Activated CD4-positive, alpha-beta T cell treated with anti-CD3 and anti-CD28 coated beads for 36 hours (primary cell): ENCODE measurements around the gene CLEC4F. TPM values are rescaled to one million over a fixed set of nuclear protein-coding genes. Genes with fewer than 3 reads are reported as not detected.

Source experiments
- ATAC-seq: fragments of 200-7000 bp; cut with Tn5 transposase; one replicate; pipeline ENCODE4 v1.10.0; 2021; ENCODE audit warnings: mild to moderate bottlenecking, moderate library complexity
- CTCF ChIA-PET: fragments of 350-600 bp; sonication (Branson Sonifier 250); formaldehyde crosslinking; loops from one replicate; lab custom pipeline; 2021; ENCODE audit warnings: antibody characterized with exemption; lab: Charles Lee
- POLR2A ChIA-PET: fragments of 350-600 bp; sonication (Branson Sonifier 250); formaldehyde crosslinking; loops from one replicate; lab custom pipeline; 2021; ENCODE audit warnings: antibody characterized with exemption, inconsistent platforms; lab: Charles Lee
- DNase-seq: peaks from one replicate; pipeline ENCODE4 v3.0.0-alpha.2; 2020
- H3K27ac Mint-ChIP-seq: one replicate; pipeline ENCODE4 v1.8.0; 2021; ENCODE audit warnings: mixed read lengths
- H3K27me3 Mint-ChIP-seq: one replicate; pipeline ENCODE4 v1.8.0; 2021; ENCODE audit warnings: mixed read lengths
- H3K36me3 Mint-ChIP-seq: one replicate; pipeline ENCODE4 v1.8.0; 2021; ENCODE audit warnings: low read depth, mixed read lengths
- H3K4me1 Mint-ChIP-seq: one replicate; pipeline ENCODE4 v1.8.0; 2021; ENCODE audit warnings: mixed read lengths
- H3K4me3 Mint-ChIP-seq: one replicate; pipeline ENCODE4 v1.8.0; 2021; ENCODE audit warnings: mild to moderate bottlenecking, moderate library complexity, mixed read lengths
- H3K9me3 Mint-ChIP-seq: one replicate; pipeline ENCODE4 v1.8.0; 2021; ENCODE audit warnings: low read depth, mixed read lengths
- intact Hi-C, 2 experiments: fragments of 100-400 bp; cut with DNase I in 1 of 2; cut with micrococcal nuclease in 1 of 2; formaldehyde crosslinking; loops; one replicate each; pipeline versions ENCODE4 v1.14.2 to v1.15.1; 2022 to 2024; cut with DNase I, micrococcal nuclease
- total RNA-seq, 2 experiments: library from RNA; stranded (reverse); gene quantifications; one replicate each; pipeline ENCODE4 v1.2.3, GENCODE V29; 2021

The CLEC4F gene
- total RNA-seq, 2 experiments from 2014 or later = not detected

GRCh38 chr2:70826696-70827350 is 6.4 kb upstream of the CLEC4F start:
- DNase-seq = peak; percentile 24
- peak overlapping the region; percentile 1 for H3K4me3 Mint-ChIP-seq
- H3K4me1 Mint-ChIP-seq = peaks cover 22% of the 10 kb centered on the region
- ATAC-seq = peak; percentile 72
- CTCF ChIA-PET = interaction anchor here (0.9 to 1.6 kb wide), 10 partner anchors 10 to 122 kb away, joined by 3 to 5 read pairs (median 4); no protein-coding TSS in a partner anchor
- H3K36me3 Mint-ChIP-seq = no peaks in the 10 kb centered on the region
- peak overlapping the region; percentile 88 for H3K27ac Mint-ChIP-seq
- no peaks in the 10 kb centered on the region for H3K9me3 Mint-ChIP-seq
- H3K27me3 Mint-ChIP-seq = no peaks in the 10 kb centered on the region
- intact Hi-C loops = no loop called here
- POLR2A ChIA-PET = no interaction called here

- H3K36me3 Mint-ChIP-seq = no peaks in the 10 kb centered on the region
- POLR2A ChIA-PET = no interaction called here
- no peak for ATAC-seq
- H3K9me3 Mint-ChIP-seq = no peaks in the 10 kb centered on the region
- intact Hi-C loops = no loop called here
- H3K4me1 Mint-ChIP-seq = peaks cover 19% of the 10 kb centered on the region
- no peak for DNase-seq
- H3K27me3 Mint-ChIP-seq = peaks cover 5% of the 10 kb centered on the region
- H3K4me3 Mint-ChIP-seq = no peak overlapping the region
- CTCF ChIA-PET = no interaction called here
- H3K27ac Mint-ChIP-seq = no peak overlapping the region
Observed at GRCh38 chr2:70823249-70823648, 2.9 kb upstream of the CLEC4F start.

- ChIA-PET POLR2A (no interaction called here), CTCF (no interaction called here)
Observed at GRCh38 chr2:70822843-70823242, 2.4 kb upstream of the CLEC4F start.

GRCh38 chr2:70817284-70817954 is 3.0 kb downstream of the CLEC4F start:
- POLR2A ChIA-PET = no interaction called here
- peak; percentile 71 for ATAC-seq
- H3K36me3 Mint-ChIP-seq = no peaks in the 10 kb centered on the region
- CTCF ChIA-PET = interaction anchor here (0.8 to 2.3 kb wide), 4 partner anchors 9 to 157 kb away, joined by 3 to 5 read pairs (median 4); no protein-coding TSS in a partner anchor
- DNase-seq = no peak
- no peak overlapping the region for H3K27ac Mint-ChIP-seq
- peaks cover 16% of the 10 kb centered on the region for H3K27me3 Mint-ChIP-seq
- H3K9me3 Mint-ChIP-seq = no peaks in the 10 kb centered on the region
- intact Hi-C loops = no loop called here
- H3K4me1 Mint-ChIP-seq = peaks cover 4% of the 10 kb centered on the region
- H3K4me3 Mint-ChIP-seq = no peak overlapping the region

More at GRCh38 chr2:70822843-70823242, 2.4 kb upstream of the CLEC4F start:
- H3K4me1 Mint-ChIP-seq = peaks cover 22% of the 10 kb centered on the region
- ATAC-seq (no peak), DNase-seq (no peak)
- no peaks in the 10 kb centered on the region for H3K9me3 Mint-ChIP-seq
- peak overlapping the region; percentile 53 for H3K27ac Mint-ChIP-seq
- H3K27me3 Mint-ChIP-seq = peaks cover 7% of the 10 kb centered on the region
- intact Hi-C loops = no loop called here
- no peaks in the 10 kb centered on the region for H3K36me3 Mint-ChIP-seq
- no peak overlapping the region for H3K4me3 Mint-ChIP-seq

GRCh38 chr2:70816726-70817125 is 3.7 kb downstream of the CLEC4F start:
- Mint-ChIP-seq H3K27ac (no peak overlapping the region), H3K4me3 (no peak overlapping the region), H3K27me3 (peaks cover 16% of the 10 kb centered on the region), H3K4me1 (peaks cover 4% of the 10 kb centered on the region), H3K9me3 (no peaks in the 10 kb centered on the region), H3K36me3 (no peaks in the 10 kb centered on the region)
- DNase-seq = no peak
- intact Hi-C loops = no loop called here
- CTCF ChIA-PET = interaction anchor here (0.8 to 2.3 kb wide), 4 partner anchors 10 to 157 kb away, joined by 3 to 5 read pairs (median 4); no protein-coding TSS in a partner anchor
- no peak for ATAC-seq
- POLR2A ChIA-PET = no interaction called here

- no peak for ATAC-seq
- Mint-ChIP-seq H3K27me3 (peaks cover 5% of the 10 kb centered on the region), H3K4me3 (no peak overlapping the region), H3K4me1 (no peaks in the 10 kb centered on the region), H3K36me3 (no peaks in the 10 kb centered on the region), H3K27ac (no peak overlapping the region), H3K9me3 (no peaks in the 10 kb centered on the region)
- DNase-seq = no peak
- CTCF ChIA-PET = interaction anchor here (1.2 to 1.7 kb wide), 2 partner anchors 10 to 43 kb away, joined by 3 to 4 read pairs; no protein-coding TSS in a partner anchor
- intact Hi-C loops = no loop called here
- POLR2A ChIA-PET = no interaction called here
Observed at GRCh38 chr2:70808983-70809958, 11.1 kb downstream of the CLEC4F start.

GRCh38 chr2:70807828-70808118 is 12.6 kb downstream of the CLEC4F start:
- peaks cover 5% of the 10 kb centered on the region for H3K27me3 Mint-ChIP-seq

GRCh38 chr2:70807102-70807827 is 13.1 kb downstream of the CLEC4F start:
- Mint-ChIP-seq H3K4me1 (no peaks in the 10 kb centered on the region), H3K4me3 (no peak overlapping the region), H3K27me3 (peaks cover 5% of the 10 kb centered on the region), H3K27ac (no peak overlapping the region), H3K36me3 (no peaks in the 10 kb centered on the region), H3K9me3 (no peaks in the 10 kb centered on the region)
- no peak for DNase-seq
- ChIA-PET POLR2A (no interaction called here), CTCF (interaction anchor here (0.7 to 1.1 kb wide), 3 partner anchors 10 to 37 kb away, joined by 3 read pairs; partner anchors contain the start of gene FIGLA)
- intact Hi-C loops = no loop called here
- ATAC-seq = no peak

More at GRCh38 chr2:70807828-70808118, 12.6 kb downstream of the CLEC4F start:
- H3K4me1 Mint-ChIP-seq = no peaks in the 10 kb centered on the region
- intact Hi-C loops = no loop called here
- DNase-seq (no peak), ATAC-seq (no peak)
- H3K27ac Mint-ChIP-seq = no peak overlapping the region
- H3K9me3 Mint-ChIP-seq = no peaks in the 10 kb centered on the region
- ChIA-PET CTCF (interaction anchor here (1.1 to 1.7 kb wide), 3 partner anchors 12 to 44 kb away, joined by 3 to 4 read pairs (median 3); partner anchors contain the start of gene FIGLA), POLR2A (no interaction called here)
- H3K36me3 Mint-ChIP-seq = no peaks in the 10 kb centered on the region
- no peak overlapping the region for H3K4me3 Mint-ChIP-seq

- Mint-ChIP-seq H3K27ac (no peak overlapping the region), H3K4me3 (no peak overlapping the region), H3K9me3 (no peaks in the 10 kb centered on the region), H3K36me3 (no peaks in the 10 kb centered on the region), H3K27me3 (peaks cover 5% of the 10 kb centered on the region), H3K4me1 (no peaks in the 10 kb centered on the region)
- ChIA-PET POLR2A (no interaction called here), CTCF (interaction anchor here (0.7 to 0.8 kb wide), 2 partner anchors 10 to 36 kb away, joined by 3 read pairs; no protein-coding TSS in a partner anchor)
- intact Hi-C loops = no loop called here
- ATAC-seq (no peak), DNase-seq (no peak)
Observed at GRCh38 chr2:70806620-70807019, 13.8 kb downstream of the CLEC4F start.

- Mint-ChIP-seq H3K36me3 (no peaks in the 10 kb centered on the region), H3K27ac (no peak overlapping the region), H3K27me3 (peaks cover 5% of the 10 kb centered on the region), H3K9me3 (no peaks in the 10 kb centered on the region), H3K4me1 (no peaks in the 10 kb centered on the region), H3K4me3 (no peak overlapping the region)
- POLR2A ChIA-PET = no interaction called here
- intact Hi-C loops = no loop called here
- CTCF ChIA-PET = interaction anchor here (0.8 kb wide), 1 partner anchor 36 kb away, joined by 3 read pairs; no protein-coding TSS in a partner anchor
- ATAC-seq = no peak
- DNase-seq = no peak
Observed at GRCh38 chr2:70806013-70806412, 14.4 kb downstream of the CLEC4F start.
